Duodenal mucosa (tissue), 2 donors: ENCODE data around the gene DAPK2.
"Not testable (repeated sequence)": the region's sequence is repeated elsewhere in the genome, so short reads cannot be mapped to it uniquely, and the experiment has no call there.

Experiments used
- H3K27ac ChIP-seq: one replicate; pipeline ENCODE4 v1.7.0; 2013; ENCODE audit warnings: low read depth, low read length
- H3K27me3 ChIP-seq, 2 donors: one replicate each; pipeline ENCODE4 v1.7.0; 2013; ENCODE audit warnings: low read length in 2 of 2, control low read depth in 1 of 2; ENCODE audit not compliant: insufficient read depth in 2 of 2, control insufficient read depth in 1 of 2
- H3K36me3 ChIP-seq, 2 donors: one replicate each; pipeline ENCODE4 v1.7.0; 2013; ENCODE audit warnings: low read length in 2 of 2, control low read depth in 1 of 2; ENCODE audit not compliant: insufficient read depth in 2 of 2, control insufficient read depth in 1 of 2
- H3K4me1 ChIP-seq, 2 donors: one replicate each; pipeline ENCODE4 v1.7.0; 2013; ENCODE audit warnings: low read length in 2 of 2, control low read depth in 1 of 2; ENCODE audit not compliant: insufficient read depth in 2 of 2, control insufficient read depth in 1 of 2
- H3K4me3 ChIP-seq, 2 donors: one replicate each; pipeline ENCODE4 v1.7.0; 2013; ENCODE audit warnings: low read length in 2 of 2, low read depth in 1 of 2
- H3K9ac ChIP-seq, 2 donors: one replicate each; pipeline ENCODE4 v1.7.0; 2013; ENCODE audit warnings: low read length in 2 of 2, low read depth in 1 of 2
- H3K9me3 ChIP-seq, 2 donors: one replicate each; pipeline ENCODE4 v1.7.0; 2013; ENCODE audit warnings: low read length in 2 of 2, control low read depth in 1 of 2; ENCODE audit not compliant: control insufficient read depth in 1 of 2

The DAPK2 gene

DNA sequence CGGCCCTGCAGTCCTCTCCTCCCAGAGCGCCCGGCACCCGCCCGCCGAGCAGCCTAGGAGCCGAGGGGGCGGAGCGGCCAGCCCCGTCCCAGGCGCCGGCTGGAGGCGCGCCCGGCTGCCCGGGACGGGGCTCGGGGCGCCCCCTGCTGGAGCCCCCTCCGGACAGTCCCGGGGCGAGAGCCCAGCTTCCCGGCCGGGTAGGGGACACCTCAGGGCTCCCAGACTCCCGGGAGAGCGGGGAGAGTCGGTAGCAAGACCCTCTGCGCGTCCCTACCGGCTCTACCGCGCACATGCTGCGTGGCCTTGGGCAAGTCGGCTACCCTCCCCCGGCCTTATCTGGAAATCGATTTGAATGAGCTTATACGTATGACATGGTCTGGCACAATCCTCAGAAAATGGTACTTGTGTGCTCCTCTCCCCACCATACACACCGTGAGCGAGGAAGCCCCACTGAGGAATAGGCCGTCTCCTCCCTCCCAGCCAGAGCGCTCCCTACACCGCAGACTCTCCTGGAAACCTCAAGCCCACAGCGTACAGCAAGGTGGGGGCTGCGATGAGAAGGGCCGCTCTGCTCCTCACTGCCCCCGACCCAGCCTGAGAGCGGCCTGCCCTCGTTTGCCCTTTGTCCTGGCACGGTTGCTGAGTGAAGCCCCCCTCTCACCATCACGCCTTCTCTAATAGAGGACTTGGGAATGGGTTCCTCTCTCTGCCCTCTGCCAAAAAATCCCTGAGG lies at the start of gene DAPK2:
Gene DAPK2, minus strand, starts transcription at position 65 of the 733 bp plus-strand sequence. CDS start 6,224 bp downstream, outside the sequence.
- Histone ChIP-seq H3K9me3 (no peaks in the 10 kb centered on the region), H3K9ac (peak within 1 kb of the TSS; percentile 68 to 79), H3K4me1 (peaks cover 21 to 24% of the 10 kb centered on the region in 2 donors), H3K4me3 (peak within 1 kb of the TSS; percentile 80 to 82), H3K27me3 (no peaks in the 10 kb centered on the region), H3K36me3 (no peaks in the 10 kb centered on the region), H3K27ac (peak within 1 kb of the TSS; percentile 23)

DNA sequence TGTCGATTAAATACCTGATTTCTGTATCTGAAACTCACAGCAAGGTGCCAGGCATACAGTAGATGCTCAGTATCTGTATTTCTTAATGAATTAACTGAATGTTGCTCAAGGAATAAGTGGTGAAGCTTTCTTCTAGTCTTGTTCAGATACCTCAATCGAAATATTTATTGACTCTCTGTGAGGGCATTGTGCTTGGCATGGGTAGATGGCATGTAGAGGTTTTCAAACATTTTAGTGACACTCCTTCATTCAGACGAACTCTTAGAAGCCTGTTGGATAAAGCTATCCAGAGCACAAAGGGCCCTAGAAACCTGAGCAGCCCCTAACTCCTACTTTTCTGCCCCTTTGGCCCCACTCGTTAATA lies 49.1 kb upstream of the DAPK2 start:
- H3K27ac ChIP-seq: no peak overlapping the region
- H3K9ac ChIP-seq: peak overlapping the region in 1 of 2 donors; percentile 79
- H3K27me3 ChIP-seq: no peaks in the 10 kb centered on the region
- H3K9me3 ChIP-seq: no peaks in the 10 kb centered on the region
- peaks cover 32 to 51% of the 10 kb centered on the region in 2 donors for H3K4me1 ChIP-seq
- peak overlapping the region; percentile 95 to 96 for H3K4me3 ChIP-seq
- H3K36me3 ChIP-seq: no peaks in the 10 kb centered on the region

DNA sequence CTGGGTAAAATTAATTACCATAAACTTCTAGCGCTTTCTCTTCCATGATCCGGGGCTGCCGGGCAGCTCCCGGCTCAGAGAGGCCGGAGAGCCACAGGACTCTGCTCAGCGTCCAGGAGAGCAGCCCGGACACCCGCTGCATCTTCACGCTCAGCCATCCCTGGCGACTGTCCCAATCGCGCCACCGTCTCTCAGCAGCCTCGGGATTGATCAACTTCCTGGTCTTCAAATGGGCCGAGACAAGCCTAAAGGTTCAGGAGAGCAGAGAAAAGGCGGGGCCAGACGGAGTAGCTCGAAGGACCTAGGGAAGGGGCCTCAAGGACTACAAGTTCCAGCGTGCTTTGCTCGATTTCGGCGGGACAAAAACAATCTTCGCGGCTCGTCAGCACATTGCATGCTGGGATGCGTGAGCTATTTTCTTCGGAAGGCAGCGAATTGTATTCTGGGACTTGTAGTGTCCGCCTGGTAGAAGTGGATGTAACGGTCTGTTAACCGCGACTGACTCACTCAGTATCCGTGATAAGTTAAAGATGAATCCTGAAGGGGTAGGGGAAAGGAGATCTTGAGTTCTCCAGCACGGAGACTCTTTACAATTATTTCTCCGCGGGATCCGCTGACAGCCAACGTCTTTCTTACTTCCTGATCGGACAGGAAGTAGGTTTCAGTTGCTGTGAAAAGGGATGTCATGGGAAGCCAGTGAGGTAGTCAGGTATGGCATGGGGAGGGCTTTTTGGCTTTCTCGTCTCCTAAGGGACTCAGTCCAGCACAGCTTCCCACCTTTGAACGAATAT lies 47.5 kb upstream of the DAPK2 start, which contains the start of gene CIAO2A:
Gene CIAO2A, minus strand, starts transcription at position 212 of the 791 bp plus-strand sequence. Its CDS starts 70 bp downstream, at position 142.
- Histone ChIP-seq H3K27me3 (no peaks in the 10 kb centered on the region), H3K27ac (peak within 1 kb of the TSS; percentile 84), H3K4me1 (peaks cover 32 to 59% of the 10 kb centered on the region in 2 donors), H3K4me3 (peak within 1 kb of the TSS; percentile 78 to 88), H3K36me3 (peaks cover 0 to 9% of the 10 kb centered on the region in 2 donors), H3K9me3 (no peaks in the 10 kb centered on the region), H3K9ac (peak within 1 kb of the TSS; percentile 78 to 80)

DNA sequence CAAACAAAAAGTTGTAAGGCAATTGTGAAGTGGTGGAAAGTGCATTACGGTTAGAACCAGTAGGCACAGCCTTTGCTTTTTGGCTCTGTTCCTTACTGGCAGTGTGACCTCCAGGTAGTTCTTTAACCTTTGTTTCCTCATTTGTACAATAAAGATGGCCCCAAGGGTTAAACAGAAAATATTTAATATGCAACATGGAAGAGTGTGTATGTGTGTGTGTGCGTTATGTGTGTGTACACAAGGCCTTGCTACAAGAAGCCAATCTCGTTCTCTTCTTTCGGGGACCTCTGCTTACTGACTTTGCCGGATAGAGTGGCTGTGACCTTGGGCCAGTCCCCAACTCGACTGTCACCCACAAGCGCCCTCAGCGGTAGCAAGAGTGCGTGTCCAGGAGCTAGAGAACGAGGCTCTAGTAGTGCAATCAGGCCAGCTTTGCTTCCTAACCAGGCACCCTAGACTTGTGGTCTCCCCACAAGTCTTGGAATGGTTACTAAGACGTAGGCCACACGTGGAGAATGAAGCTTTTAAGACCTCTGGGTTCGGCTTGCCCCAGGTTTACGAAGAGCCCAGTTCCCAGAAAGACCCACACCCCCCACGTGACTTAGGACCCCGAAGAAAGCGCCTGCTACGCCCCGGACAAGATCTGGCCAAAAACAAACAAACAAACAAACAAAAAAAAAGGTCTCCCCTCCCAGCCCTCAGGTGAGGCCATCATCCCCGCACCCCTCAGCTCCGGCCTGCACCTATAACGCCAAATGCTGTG lies 46.8 kb upstream of the DAPK2 start:
- H3K36me3 ChIP-seq: peaks cover 3 to 16% of the 10 kb centered on the region in 2 donors
- H3K4me3 ChIP-seq: peak overlapping the region; percentile 78 to 88
- peak overlapping the region; percentile 78 to 80 for H3K9ac ChIP-seq
- no peaks in the 10 kb centered on the region for H3K9me3 ChIP-seq
- peaks cover 30 to 57% of the 10 kb centered on the region in 2 donors for H3K4me1 ChIP-seq
- H3K27me3 ChIP-seq: no peaks in the 10 kb centered on the region
- peak overlapping the region; percentile 59 for H3K27ac ChIP-seq

DNA sequence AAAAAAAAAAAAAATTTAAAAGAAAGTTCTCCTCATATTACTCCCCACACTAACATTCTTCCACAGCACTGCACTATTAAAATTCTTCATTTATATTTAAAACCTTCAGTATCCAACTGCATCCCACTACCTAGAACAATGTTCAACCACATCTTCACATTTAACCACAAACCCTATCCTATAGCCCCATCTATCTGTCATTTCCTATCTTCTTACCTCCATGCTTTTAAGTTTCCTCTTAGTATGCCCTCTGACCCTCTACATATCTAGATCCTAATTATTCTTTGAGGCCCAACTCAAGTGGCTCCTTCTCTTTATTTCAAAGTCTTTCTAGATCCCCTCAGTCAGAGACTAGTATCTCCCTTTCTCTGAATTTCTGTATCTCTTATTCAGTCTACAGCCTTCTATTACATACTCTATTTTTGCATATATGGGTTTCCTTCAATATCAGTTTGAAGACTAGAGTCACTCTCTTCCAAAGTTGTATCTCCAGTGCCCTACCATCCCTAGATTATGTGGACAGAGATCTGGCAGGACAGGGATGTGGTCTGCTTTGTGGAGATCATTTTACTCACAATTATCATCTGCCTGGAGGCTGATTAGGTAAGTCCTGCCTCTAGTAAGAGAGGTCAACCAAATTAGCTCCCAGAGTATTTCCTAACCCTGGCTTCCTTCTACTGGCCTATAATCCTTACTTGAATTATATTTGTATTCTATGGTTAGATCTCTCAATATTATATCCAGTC lies 46.0 kb upstream of the DAPK2 start:
- H3K27ac ChIP-seq: no peak overlapping the region
- H3K27me3 ChIP-seq: no peaks in the 10 kb centered on the region
- peaks cover 8 to 24% of the 10 kb centered on the region in 2 donors for H3K36me3 ChIP-seq
- peaks cover 22 to 49% of the 10 kb centered on the region in 2 donors for H3K4me1 ChIP-seq
- no peaks in the 10 kb centered on the region for H3K9me3 ChIP-seq
- peak overlapping the region; percentile 78 to 80 for H3K9ac ChIP-seq
- peak overlapping the region; percentile 78 to 88 for H3K4me3 ChIP-seq

DNA sequence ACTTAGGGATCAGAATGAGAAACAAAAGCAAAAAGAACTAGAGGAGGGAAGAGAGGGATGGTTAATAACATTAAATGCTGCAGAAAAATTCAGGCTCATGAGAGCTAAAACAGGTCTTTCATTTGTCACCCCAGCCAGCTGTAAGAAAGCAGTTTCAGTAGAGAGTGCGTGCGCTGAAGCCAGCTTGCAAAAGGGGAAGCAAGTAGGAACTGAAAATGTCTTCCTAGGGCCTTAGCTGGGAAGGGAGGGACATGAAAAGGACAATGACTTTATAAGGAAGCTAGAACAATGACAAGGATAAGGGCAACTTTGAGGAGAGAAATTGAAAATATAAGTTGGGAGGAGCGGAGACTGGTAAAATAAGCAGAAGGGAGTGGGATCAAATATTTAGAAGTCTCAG lies 44.2 kb upstream of the DAPK2 start:
- Histone ChIP-seq H3K27ac (no peak overlapping the region), H3K9me3 (no peaks in the 10 kb centered on the region), H3K4me3 (no peak overlapping the region), H3K9ac (no peak overlapping the region), H3K27me3 (no peaks in the 10 kb centered on the region), H3K4me1 (peaks cover 16 to 38% of the 10 kb centered on the region in 2 donors), H3K36me3 (peaks cover 8 to 24% of the 10 kb centered on the region in 2 donors)

DNA sequence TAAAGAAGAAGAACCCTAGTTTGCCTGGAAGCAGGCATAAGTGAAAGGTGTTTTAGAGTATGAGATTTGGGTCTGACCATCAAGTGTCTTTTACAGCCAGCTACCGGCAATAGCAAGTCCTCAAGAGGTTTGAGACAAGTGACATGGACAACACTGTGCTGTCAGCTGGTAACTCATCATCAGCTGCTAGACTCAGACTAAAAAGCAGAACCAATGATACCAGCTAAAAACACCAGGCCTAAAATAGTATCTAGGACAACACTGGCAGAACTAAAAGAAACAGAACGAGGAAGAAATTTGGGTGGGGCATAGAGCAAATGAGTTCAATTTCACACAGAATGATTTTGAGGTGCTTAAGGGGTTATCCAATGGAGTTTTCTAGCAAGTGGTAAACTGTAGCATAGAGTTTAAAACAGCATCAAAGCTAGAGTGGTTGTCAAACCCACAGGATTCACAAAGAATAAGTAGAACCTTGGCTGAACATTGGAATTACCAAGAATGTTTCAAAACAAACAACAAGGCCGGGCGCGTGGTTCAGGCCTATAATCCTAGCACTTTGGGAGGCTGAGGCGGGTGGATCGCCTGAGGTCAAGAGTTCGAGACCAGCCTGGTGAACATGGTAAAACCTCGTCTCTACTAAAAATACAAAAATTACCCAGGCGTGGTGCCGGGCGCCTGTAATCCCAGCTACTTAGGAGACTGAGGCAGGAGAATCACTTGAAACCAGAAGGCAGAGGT lies 43.4 kb upstream of the DAPK2 start:
- peaks cover 8 to 28% of the 10 kb centered on the region in 2 donors for H3K36me3 ChIP-seq
- no peak overlapping the region for H3K9ac ChIP-seq
- H3K27ac ChIP-seq: no peak overlapping the region

DNA sequence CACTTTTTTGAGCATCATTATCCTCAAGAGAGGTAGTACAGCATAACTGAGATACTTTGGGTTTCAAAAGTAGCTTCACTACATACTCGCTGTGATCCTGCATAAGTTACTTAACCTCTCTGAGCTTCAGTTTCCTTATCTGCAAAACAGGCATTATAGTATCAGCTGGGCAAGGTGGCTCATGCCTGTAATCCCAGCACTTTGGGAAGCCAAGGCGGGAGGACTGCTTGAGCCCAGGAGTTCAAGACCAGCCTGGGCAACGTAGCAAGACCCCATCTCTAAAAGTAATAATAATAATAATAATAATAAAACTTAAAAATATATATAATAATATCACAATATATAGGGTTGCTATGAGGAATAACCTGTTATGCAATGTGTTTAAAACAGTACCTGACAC lies 36.5 kb upstream of the DAPK2 start:
- Histone ChIP-seq H3K9me3 (no peaks in the 10 kb centered on the region), H3K9ac (no peak overlapping the region), H3K36me3 (peaks cover 2 to 38% of the 10 kb centered on the region in 2 donors), H3K4me1 (no peaks in the 10 kb centered on the region), H3K27ac (no peak overlapping the region), H3K27me3 (no peaks in the 10 kb centered on the region), H3K4me3 (no peak overlapping the region)

More for the DNA sequence above, 43.4 kb upstream of the DAPK2 start:
- H3K27me3 ChIP-seq: no peaks in the 10 kb centered on the region
- no peaks in the 10 kb centered on the region for H3K9me3 ChIP-seq
- no peak overlapping the region for H3K4me3 ChIP-seq
- H3K4me1 ChIP-seq: peaks cover 8 to 32% of the 10 kb centered on the region in 2 donors

DNA sequence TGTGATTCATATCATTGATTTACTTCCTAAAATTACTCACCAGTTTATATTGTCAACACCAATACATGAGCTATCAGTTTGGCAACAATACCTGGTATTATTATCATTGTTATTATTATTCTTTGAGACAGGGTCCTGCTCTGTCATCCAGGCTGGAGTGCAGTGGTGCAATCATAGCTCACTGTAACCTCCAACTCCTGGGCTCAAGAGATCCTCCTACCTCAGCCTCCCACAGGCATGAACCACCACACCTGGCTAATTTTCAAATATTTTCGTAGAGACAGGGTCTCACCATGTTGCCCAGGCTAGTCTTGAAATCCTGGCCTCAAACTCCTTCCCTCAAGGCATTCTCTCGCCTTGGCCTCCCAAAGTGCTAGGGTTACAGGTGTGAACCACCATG lies 27.2 kb upstream of the DAPK2 start:
- H3K27ac ChIP-seq, H3K9me3 ChIP-seq, H3K4me3 ChIP-seq, H3K27me3 ChIP-seq, H3K9ac ChIP-seq: not testable (repeated sequence)
- Histone ChIP-seq H3K4me1 (peaks cover 5 to 12% of the 10 kb centered on the region in 2 donors), H3K36me3 (peaks cover 11 to 35% of the 10 kb centered on the region in 2 donors)
